Left forelimb (tissue), 1 donor: ENCODE measurements around the gene SETD5.

Experiments
- DNase-seq: peaks from one replicate; pipeline ENCODE4 v3.0.0-alpha.2; 2018; ENCODE audit warnings: low spot score

The SETD5 gene

DNA sequence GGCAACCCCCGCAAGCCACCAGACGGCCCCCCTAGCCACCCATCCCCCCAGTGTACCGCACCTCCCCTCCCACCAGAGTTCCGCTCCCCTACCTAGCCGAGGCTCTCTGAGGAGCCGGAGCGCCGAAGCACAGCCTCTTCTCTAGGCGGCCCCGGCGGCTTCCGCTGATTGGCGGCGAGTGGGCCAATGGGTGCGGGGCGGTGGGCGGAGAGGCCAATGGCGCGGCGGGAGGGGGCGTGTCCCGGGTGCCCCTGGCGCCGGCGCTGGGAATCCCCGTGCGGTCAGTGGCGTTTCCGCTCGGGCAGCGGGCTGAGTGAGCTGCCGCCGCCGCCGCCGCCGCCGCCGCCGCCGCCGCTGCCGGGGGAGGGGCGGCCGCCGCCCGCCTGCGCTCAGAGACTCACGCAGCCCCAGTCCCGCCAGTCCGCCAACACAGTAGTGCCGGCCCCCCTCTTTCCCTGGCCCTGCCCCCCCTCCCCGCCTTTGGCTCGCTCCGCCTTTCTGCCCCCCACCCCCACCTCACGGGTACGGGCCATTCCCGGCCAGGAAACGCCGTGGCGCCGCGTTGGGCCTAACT, at the start of gene SETD5:
TSS of gene SETD5 (plus strand) at position 284 of the 574 bp plus-strand sequence. CDS start 31,324 bp downstream, outside the sequence.
- DNase-seq, result peak; percentile 100

- DNase-seq, result no peak
Measured at GRCh38 chr3:9347887-9348286, 49.5 kb upstream of the SETD5 start.

GRCh38 chr3:9349321-9350117, 47.9 kb upstream of the SETD5 start:
- no peak for DNase-seq

DNA sequence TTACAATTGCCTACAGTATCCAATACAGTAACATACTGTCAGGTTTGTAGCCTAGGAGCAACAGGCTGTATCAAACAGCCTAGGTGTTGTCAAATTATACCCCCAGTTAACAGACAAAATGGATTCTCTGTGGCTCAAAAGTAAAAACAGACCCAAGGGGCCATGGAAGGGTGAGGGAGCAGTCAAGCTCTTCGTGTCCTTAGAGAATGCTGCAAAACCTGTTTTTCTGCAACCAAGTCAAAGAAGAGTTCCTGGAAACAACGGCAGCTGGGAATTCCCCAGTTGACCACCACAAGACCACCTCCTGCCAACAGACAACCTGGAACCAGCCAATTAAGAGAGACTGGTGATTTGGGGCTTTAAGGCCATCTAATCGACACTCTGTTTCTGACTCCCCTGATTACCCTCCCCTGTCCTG, 45.7 kb upstream of the SETD5 start:
- no peak for DNase-seq

- peak; percentile 71 for DNase-seq
Measured at GRCh38 chr3:9352917-9353752, 44.3 kb upstream of the SETD5 start.

DNA sequence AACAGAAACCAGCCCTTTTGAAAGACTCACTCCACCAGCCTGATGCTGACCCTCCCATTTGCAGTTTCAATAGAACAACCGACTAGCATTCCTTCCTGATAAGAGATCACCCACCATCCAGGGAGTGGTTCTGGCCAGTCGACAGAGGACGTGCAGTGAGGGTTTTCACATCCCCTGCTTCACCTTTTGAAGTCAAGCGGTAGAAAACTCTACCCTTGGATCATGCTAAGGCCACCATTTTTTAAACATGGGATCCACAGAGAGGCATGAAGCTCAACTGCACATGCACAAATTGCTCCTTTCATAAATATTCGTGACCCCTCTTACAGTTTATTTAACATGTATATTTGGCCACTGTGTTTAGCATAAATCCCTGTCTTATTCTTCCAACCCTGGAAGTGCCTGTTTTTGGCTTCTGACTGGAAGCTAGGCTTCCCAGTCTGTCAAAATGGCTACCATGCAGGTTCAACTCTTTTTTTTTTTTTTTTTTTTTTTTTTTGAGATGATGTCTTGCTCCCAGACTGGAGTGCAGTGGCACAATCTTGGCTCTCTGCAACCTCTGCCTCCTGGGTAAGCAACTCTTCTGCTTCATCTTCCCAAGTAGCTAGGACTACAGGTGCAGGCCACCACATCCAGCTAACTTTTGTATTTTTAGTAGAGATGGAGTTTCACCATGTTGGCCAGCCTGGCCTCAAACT, 35.6 kb upstream of the SETD5 start:
- DNase-seq, result no peak

- DNase-seq, result peak; percentile 94
Measured at GRCh38 chr3:9362731-9363530, 34.5 kb upstream of the SETD5 start, which contains the start of gene THUMPD3. THUMPD3 (plus strand) TSS chr3:9363054; CDS start chr3:9365069, 2,015 bp downstream.

DNA sequence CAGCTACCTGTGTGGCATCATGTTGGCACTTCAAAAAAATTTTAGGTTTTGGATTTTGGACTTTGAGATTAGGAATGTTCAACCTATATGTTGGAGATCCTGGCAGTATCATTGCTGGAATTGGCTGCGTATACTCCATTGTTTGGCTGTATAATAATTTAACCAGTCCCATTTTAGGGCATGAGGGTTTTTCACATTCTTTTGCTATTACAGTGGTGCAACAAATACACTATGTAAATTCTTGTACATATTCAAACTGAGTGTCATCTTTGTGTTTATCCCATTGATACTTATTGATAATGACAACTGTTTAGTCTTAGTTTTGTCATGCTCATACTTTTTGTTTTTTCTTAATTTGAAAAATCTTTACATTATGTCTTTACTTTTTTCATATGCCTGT, 27.9 kb upstream of the SETD5 start:
- no peak for DNase-seq

DNA sequence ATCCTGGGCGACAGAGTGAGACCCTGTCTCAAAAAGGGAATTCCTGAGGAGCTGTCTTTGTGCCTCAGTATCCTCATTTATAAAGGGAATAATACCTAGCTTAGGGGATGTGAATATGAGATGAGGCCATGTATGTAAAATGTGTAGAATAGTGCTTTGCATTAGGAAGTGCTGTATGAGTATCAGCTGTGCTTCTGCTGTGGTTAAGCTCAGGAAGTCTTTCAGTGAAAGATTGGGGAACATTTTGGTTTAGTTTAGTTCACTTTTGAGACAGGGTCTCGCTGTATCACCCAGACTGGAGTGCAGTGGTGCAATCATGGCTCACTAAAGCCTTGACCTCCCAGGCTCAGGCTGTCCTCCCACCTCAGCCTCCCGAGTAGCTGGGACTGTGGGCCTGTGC, 23.9 kb upstream of the SETD5 start:
- no peak for DNase-seq

GRCh38 chr3:9377981-9378380, 19.4 kb upstream of the SETD5 start:
- no peak for DNase-seq

DNA sequence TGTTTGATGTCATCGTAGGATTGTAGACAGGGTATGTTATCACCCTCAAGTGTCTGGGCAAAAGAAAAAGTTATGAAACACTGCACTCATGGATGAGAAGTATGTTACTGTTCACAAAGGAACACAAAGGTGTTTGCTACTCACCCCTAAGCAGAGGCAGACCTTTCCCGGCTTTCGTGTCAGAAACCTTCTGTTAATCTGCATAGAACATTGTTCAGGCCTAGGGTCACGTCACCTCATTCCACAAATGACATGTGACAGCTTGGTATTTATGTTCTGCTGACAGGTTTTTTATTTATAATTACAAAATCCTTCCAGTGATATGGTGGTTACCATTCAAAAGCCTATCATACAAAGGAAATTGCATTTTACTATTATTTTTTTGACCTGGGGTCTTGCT, 18.1 kb upstream of the SETD5 start:
- no peak for DNase-seq

DNA sequence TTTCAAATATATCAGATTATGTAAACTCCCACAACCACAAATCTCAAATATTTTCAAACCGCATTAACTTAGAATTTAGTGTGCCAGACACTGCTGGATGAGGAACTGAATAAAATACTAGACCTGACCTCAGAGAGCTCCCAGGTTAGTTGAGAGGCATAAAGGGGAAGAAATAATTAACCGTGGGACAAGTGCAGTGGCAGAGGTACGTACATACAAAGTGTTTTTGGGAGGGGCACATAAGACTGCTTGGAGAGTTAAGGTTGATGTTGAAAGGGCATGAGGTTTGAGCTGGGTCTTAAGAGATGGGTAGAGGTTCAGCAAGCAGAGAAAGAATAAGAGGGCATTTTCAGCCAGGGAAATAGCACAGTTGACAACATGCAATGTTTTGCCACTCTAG, 17.4 kb upstream of the SETD5 start:
- DNase-seq, result no peak

DNA sequence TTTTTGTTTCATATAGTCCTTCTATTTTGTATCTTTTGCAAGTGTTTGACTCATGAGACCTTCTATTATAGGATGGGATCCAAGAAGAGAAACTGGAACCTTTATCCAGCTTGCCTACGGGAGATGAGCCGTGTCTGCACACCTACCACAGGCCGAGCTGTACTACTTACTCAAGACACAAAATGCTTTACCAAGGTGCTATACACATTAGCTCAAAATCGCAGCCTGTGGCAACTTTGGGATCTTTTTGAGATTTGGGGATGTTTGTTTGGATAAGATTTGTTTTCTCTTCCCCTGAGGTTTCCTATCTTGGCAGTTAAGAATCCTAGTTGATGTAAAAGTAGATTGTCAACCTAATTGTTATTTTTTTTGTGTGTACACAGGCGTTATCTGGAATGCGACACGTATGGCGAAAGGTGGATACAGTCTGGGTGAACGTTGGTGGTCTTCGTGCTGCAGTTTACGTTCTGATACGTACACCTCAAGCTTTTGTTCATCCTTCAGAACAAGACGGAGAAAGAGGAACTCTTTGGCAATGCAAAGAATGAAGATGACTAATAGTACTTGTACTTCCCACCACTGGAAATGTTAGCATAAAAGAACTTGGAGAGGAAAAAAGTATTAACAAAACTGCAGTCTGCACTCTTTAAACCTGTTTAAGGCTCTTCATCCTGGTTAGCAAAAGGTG, 13.1 kb upstream of the SETD5 start:
- no peak for DNase-seq

DNA sequence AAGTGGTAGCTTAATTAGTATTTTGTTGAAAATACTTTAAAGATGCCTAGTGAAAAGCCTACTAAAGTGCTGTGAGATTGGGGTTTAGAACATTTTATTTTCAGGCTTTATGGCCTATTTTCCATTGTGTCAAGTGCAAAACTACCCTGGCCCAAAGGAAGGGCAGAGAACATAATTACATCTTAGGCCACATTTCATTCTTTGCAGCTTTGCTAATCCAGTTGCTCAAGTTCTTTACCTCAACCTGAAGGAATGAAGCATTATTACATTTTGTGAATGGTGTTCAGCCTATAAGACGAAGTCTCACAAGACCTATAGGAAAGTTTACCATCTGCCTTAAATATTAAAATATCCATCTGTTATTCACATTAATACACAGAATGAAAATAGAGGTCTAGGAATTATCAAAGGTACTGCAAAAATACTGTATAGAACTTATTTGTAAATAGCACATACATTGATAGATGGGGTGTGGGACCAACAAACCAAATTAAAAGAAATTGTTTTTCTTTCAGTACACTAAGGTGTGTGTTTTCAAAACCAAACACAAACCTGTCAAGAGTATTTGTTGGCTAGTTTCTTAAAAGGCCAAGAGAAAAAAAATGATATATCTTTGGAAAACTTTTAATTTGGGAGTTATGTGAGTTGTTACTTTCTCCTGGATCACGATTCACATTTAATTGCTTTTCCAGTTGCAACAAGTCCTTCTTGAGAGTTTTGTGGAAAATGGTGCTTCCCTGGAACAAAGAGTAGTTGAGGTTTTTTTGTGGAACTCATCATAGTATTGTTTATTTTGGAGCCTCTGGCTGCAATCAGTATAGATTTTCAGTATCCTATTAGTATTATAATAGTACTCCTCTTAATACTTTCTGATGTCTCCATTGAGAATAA, 12.0 kb upstream of the SETD5 start:
- DNase-seq, result no peak

DNA sequence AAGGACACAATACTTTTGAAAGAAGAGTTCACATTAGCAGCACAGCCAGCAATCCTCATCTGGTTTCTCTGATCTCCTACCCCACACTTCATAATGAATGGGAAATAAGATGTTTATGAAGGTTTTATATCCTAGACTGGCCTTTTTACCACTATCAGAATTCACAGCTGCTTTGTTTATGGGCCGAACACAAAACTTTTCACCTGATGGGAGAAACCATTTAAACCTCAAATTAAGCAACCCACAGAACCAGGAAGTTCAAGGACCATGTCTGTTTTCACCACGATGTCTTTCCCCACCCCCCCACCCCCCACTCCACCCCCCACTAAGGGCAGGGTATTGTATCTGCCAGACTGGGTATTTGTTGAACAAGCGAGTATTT, 11.3 kb upstream of the SETD5 start:
- DNase-seq, result no peak

DNA sequence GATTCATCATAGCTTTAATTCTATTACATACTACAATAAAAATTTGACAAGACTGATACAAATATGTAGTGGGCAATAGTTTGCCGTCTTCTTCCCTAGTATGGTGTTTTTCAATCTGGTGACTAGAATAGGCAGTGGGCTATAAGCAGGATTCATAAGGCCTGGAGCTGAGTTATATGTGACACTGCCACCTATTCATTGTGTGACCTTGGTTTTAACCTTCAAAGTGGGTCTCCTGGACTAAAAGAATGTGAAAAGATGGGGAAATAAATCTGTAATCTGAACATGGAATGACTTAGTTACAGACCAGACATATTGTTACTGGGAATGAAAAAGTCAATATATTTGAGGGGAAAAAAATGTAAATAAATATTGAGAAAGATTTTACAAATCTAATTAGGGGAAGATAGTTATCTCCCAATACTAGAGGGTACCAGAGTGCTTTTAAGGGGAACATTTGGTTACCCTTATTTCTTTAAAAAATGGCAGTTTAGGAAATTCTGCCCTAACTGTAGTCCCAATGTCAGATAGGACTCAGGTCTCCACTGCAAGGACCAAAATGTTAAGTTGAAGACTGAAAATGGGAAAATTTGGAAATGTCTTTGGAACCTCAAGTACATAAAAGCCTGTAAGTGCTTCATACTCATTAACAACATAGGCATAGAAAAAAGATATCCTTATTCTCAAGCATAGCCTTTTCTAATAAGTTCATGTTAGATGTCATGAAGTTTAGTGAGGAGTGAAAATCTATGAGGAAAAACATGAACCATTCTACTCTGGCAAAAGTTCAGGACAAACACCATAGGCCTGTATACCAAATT, 10.7 kb upstream of the SETD5 start:
- DNase-seq, result no peak

DNA sequence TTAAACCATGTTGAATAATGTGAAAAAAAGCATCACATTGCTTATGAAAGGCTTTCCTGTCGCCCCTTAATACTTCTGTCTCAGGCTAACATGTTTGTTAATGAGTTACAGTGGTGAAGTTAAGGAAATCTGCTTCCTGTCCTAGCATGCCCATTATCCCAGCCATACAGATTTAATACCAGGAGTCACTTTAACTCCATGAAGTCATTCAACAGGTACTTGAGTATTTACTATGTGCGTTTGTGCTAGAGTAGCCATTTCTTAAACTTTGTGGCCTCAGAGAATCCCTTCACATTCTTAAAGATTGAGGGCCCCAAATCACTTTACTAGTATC, 10.1 kb upstream of the SETD5 start:
- DNase-seq, result no peak

GRCh38 chr3:9388142-9388541, 9.3 kb upstream of the SETD5 start:
- no peak for DNase-seq
